Glomerular endothelial cell (primary cell): ENCODE measurements around the gene PSMD13. TPM values are rescaled to one million over a fixed set of nuclear protein-coding genes. Genes with fewer than 3 reads are reported as not detected.

Source experiments
- DNase-seq: peaks from one replicate; pipeline ENCODE4 v3.0.0-alpha.2; 2011; ENCODE audit warnings: low read depth, low spot score; ENCODE audit errors: extremely low read depth
- total RNA-seq: library from RNA; depleted of rRNA; stranded (reverse); fragments of >200 nt; gene quantifications from 2 replicates; pipeline ENCODE4 v1.2.3, GENCODE V29; 2015

The PSMD13 gene
- total RNA-seq, 1 donor from 2014 or later: 176 TPM

DNA sequence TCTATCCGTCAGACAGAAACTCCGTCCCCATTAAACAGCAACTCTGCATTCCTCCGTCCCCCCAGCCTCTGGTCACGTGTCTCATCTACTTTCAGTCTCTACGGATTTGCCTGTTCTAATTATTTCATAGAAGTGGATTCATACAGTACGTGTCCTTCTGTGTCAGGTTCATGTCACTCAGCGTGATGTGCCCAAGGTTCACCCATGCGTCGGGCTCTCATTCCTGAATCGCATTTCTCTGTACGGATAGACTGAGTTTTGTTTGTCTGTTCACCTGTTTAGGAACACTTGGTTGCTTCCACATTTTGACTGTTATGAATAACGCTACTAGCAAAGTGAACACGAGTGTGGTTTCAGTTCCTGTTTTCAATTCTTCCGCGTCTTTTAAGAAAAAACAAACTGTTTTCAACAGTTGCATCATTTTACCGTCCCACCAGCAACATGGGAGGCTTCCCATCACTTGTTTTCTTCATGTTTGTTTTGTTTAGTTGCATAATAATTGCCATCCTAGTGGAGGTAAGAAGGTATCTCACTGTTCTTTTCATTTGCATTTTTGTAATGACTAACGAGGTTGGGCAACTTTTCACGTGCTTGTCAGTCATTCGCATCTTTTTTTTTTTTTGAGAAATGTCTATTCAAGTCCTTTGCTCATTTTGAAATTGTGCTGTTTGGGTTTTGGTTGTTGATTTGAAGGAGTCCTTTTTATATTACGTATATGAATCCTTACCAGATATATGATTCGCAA lies 32.5 kb downstream of the PSMD13 start:
- DNase-seq: no peak

DNA sequence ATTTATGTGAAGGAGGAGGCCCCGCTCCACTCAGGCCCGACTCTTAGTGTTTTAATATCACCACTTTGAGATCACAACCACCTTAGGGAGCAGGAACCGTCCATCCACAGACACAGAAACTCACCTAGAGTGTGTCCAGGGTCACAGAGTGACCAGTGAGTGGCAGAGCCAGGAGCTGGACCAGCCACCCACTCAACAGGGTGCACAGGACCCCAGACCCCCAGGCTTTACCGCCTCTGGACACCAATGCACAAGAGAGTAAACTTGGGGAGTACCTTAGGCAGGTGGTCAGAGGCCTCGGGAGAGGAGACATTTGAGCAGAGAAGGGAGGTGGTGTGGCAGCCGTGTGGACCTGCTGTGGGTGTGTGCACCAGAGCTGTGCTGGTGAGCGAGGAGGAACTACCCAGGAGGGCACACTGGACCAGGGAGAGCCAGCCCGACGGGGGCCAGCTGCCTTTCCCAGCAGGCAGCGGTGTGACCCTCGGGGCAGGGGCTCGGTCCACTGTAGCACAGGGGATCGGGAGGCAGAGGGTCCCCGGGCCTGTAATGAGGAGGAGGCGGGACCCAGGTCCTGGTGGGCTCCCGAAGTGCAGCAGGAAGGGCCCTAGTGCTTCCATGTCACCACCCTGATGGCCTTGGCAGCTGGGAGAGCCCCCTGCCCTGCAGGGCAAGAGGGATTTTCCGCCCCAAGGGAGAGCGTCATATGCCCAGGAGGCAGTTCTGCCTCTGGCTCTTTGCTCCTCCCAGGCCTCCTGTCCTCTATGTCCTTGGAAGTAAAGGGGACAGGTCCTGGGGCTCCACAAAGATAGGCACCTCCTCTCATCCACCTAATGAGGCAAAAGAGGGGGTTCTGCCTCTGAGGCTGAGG lies 33.9 kb downstream of the PSMD13 start:
- DNase-seq: no peak

DNA sequence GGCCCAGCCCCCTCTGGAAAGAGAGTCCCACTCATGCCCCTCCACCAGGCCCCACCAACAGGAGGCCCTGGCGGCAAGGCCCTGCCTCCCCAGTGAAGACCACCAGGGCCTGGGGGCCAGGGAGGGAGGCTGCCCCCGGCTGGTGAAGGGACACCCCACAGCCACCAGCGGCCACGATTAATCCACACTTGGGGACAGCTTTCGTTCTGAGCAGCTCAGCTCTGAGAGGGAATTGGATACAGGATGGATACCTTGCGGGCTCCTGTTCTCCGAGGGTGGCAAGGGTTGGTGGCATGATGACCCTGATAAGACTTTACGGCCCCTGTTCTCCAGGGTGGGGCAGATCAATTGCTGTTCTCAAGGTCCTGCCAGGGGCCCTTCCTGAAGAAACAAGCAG lies 34.5 kb downstream of the PSMD13 start:
- DNase-seq: no peak

DNA sequence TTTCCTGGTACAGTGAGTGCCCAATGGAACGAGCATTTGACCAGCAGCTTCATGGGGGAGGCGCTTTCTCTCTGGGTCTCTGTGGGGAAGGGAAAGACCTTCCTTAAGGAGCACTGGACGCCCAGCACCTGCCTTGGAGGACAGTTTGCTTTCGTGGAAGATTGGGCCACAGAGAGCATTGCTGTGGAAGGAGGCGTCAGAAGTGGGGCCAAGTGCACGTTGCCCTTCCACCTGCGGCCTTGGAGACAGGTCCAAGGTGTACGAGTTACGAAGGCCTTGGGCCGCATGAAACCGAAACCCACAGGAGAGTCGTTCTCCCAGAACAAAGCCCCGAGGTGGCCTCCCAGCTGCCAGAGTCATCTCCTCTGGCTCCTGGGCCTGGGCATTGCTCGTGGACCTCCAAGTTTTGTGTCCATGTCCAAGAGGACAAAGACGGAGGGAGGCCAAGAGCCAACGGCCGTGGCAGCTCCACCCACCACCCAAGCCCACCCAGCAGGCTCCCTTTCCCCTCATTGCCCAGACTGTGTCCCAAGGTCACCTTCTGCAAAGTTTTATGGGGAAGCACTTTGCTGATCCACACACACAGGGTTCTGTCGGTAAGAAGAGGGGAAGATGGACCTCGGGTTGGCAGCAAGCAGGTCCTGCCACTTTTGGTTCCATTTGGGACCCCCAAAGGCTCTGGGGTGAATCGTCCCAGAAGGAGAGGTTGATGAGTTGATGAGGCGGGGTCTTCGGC lies 35.6 kb downstream of the PSMD13 start:
- no peak for DNase-seq

DNA sequence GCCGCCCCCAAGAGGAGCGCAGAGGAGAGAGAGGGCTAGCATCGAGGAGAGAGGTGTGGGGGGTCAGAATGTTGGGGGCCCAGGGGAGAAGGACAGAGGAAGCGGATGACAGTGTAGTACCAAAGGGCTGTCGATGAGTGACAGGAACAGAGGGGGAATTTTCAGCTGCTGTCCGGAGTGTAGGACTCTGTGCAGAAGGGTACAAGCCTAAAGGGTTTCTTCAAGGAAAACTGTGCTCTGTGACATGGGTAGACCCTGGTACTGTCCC lies 36.1 kb downstream of the PSMD13 start:
- no peak for DNase-seq

DNA sequence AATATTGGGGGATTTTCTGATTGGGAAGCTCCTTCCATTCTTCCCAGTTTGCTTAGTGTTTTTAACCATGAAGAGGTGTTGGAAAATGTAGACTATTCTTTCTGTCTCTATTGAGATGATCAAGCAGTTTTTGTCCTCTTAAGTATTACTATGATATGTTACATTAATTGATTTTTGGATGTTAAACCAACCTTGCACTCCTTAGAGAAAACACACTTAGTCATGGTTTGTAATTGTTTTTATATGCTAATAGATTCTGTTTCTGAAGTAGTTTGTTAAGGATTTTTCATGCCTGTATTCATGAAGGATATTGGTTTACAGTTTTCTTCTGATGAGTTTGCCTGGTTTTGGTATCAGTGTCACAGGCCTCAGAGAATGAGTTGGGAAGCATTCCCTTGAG lies 39.4 kb downstream of the PSMD13 start:
- no peak for DNase-seq

DNA sequence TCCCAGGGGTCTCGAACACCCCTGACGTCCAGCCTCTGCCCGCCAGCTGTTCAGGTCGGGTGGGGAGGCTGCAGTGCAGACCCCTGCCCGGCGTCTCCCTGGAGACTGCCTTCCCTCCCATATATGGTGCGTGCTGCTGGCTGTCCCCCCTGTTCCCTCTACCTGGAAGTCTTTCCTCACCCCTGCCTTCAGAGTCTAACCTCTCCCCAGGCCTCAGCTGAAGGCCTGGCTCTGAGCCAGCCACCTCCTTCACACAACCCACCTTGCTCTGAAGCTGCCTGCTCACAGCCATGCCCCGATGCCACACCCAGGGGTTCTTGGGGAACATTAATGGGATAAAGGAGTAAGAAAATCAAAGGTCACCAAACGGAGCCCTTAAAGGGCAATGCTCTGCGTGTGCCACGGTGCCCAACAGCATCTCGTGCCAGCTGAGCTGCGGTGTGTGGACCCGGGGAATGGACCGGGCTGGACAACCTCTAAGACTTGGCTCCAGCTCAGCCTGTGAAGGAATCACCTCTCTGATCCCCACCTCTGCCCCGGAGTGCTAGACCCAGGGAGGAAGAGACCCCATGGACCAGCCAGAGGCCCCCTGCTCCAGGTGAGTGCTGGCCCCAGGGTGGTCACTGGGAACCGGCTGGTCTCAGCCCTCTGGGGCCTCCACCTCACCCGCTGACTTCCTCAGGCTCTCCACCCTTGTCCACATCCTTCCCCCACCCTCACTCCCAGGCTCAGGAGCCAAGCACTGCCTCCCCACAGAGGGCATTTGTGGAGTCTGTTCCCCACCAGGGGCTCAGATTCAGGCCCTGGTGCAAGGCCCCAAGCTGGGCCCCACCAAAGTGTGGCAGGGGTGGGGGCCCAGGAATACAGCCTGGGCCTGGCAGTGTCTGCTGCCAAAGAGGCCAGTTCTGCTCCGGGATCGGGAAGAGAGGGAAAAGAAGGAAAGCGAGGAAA lies 41.5 kb downstream of the PSMD13 start, which contains the start of gene NLRP6:
Gene NLRP6 (plus strand): TSS at position 407 of the 951 bp plus-strand sequence. CDS start 163 bp downstream, at position 570.
- no peak for DNase-seq

DNA sequence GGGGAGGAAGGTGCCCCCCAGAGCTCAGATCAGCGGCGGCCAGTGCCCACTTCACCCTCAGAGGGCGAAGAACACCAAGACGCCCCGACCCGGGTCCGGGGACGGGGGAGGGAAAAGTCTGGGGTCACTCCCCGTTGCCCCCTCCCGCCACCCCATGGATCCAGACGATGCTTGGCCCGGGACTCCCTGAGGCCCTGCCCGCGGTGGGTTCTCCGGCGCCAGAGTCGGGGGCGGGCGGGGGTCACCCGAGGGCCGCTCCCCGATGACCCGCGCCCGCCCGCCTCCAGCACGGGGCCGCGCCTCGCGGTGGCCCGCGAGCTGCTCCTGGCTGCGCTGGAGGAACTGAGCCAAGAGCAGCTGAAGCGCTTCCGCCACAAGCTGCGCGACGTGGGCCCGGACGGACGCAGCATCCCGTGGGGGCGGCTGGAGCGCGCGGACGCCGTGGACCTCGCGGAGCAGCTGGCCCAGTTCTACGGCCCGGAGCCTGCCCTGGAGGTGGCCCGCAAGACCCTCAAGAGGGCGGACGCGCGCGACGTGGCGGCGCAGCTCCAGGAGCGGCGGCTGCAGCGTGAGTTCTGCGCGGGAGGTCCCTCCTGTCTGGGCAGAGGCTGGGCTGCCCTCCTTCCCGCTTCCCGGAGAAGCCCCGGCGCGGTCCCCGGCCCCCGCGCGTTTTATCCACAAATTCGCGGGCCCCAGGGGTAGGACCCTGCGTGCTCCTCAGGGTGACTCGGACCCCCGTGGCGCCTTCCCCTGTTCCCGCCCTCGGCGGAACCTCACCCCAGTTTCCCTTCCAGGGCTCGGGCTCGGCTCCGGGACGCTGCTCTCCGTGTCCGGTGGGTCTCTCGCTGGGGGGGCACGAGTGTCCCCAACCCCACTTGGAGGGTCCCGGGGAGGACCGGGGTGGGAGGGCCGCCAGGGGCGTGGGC lies 42.5 kb downstream of the PSMD13 start:
- no peak for DNase-seq

DNA sequence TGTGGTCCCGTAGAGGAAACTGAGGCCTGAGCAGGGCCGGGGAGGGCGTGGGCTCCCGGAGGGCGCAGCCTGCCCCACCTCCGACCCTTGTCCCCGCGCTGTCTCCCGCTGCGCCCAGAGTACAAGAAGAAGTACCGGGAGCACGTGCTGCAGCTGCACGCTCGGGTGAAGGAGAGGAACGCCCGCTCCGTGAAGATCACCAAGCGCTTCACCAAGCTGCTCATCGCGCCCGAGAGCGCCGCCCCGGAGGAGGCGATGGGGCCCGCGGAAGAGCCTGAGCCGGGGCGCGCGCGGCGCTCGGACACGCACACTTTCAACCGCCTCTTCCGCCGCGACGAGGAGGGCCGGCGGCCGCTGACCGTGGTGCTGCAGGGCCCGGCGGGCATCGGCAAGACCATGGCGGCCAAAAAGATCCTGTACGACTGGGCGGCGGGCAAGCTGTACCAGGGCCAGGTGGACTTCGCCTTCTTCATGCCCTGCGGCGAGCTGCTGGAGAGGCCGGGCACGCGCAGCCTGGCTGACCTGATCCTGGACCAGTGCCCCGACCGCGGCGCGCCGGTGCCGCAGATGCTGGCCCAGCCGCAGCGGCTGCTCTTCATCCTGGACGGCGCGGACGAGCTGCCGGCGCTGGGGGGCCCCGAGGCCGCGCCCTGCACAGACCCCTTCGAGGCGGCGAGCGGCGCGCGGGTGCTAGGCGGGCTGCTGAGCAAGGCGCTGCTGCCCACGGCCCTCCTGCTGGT lies 43.4 kb downstream of the PSMD13 start:
- no peak for DNase-seq

DNA sequence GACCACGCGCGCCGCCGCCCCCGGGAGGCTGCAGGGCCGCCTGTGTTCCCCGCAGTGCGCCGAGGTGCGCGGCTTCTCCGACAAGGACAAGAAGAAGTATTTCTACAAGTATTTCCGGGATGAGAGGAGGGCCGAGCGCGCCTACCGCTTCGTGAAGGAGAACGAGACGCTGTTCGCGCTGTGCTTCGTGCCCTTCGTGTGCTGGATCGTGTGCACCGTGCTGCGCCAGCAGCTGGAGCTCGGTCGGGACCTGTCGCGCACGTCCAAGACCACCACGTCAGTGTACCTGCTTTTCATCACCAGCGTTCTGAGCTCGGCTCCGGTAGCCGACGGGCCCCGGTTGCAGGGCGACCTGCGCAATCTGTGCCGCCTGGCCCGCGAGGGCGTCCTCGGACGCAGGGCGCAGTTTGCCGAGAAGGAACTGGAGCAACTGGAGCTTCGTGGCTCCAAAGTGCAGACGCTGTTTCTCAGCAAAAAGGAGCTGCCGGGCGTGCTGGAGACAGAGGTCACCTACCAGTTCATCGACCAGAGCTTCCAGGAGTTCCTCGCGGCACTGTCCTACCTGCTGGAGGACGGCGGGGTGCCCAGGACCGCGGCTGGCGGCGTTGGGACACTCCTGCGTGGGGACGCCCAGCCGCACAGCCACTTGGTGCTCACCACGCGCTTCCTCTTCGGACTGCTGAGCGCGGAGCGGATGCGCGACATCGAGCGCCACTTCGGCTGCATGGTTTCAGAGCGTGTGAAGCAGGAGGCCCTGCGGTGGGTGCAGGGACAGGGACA lies 44.1 kb downstream of the PSMD13 start:
- DNase-seq: no peak

DNA sequence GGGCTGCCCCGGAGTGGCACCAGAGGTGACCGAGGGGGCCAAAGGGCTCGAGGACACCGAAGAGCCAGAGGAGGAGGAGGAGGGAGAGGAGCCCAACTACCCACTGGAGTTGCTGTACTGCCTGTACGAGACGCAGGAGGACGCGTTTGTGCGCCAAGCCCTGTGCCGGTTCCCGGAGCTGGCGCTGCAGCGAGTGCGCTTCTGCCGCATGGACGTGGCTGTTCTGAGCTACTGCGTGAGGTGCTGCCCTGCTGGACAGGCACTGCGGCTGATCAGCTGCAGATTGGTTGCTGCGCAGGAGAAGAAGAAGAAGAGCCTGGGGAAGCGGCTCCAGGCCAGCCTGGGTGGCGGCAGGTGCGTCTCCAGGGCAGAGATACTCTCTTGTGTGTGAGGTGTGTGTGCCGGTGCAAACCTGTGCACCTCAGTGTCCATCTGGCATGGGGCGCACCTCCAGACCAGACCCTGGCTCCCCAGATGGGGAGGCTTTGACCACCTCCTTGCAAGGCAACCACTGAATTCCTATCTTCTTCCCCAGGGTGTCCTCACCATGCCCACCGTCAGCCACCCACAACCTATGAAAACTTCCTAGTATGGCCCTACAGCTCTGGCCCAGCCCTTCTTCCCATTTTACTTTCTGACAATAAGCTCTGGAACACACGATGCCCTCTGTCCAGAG lies 44.8 kb downstream of the PSMD13 start:
- no peak for DNase-seq

DNA sequence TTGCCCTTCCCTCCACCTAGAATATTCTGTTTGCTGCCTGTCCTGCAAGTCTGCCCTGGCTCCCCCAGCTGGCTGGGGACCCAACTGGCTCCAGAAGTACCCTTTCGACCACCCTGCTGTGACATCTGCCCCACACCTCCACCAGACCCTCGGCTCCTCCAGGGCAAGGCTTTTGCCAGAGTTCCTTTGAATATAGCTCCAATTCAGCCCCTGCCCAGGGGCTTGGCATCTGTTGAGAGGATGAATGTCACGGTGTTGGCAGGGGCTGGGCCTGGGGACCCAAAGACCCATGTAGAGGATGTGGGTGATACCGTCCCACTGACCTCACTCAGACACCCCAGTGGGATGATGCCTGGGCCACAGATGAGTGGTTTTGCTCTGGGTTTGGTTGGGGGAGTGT lies 45.4 kb downstream of the PSMD13 start:
- DNase-seq: no peak

DNA sequence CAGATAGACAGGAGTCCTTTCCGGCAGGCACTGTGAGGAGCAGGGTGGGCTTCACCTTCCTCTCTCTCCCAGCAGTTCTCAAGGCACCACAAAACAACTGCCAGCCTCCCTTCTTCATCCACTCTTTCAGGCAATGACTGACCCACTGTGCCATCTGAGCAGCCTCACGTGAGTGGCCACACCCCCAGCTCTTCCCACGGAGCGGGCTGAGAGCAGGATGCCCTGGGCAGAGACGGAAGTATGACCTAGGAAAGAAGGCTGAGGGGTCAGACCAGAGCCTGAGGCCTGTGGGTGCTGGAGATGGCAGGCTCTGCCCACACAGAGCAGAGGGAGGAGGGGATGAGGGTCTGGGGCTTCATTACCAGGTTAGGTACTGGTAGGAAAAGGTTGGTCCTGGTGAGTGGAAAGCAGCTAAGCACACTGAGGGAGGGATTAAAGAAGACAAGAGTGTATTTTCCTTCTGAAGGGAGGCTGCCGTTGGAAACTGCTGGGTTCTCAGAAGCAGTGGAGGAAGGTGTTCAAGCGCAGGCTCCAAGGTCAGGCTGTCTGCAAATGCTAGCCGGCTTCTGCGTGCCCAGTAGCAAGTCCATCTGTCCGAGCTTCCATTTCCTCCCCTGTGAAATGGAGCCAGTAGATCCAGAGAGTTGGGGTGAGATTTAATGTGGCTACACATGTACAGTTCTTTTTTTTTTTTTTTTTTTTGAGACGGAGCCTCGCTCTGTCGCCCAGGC lies 46.0 kb downstream of the PSMD13 start:
- no peak for DNase-seq

DNA sequence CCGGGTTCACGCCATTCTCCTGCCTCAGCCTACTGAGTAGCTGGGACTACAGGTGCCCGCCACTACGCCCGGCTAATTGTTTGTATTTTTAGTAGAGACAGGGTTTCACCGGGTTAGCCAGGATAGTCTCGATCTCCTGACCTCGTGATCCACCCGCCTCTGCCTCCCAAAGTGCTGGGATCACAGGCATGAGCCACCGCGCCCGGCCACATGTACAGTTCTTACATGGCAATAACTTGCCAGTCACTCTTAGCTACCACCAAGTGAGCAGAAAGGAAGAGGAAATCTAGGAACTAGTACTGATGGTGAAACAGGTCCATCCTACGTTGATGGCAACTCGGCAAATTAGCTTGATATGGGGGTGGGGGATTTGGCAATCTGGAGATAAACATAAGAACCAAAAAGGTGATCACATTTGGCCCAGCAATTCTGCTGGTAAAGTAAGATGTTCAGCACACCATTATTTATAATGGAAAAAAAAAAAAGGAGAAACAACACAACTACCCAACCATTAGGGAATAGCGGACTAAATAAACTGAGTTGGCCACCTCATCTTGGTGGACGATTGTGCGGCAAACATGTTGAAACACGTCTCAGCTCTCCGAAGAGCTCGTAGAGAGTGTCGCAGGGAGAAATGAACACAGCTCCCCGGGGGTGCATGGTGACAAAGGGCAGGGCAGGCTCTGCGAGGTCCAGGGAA lies 46.8 kb downstream of the PSMD13 start:
- DNase-seq: no peak

DNA sequence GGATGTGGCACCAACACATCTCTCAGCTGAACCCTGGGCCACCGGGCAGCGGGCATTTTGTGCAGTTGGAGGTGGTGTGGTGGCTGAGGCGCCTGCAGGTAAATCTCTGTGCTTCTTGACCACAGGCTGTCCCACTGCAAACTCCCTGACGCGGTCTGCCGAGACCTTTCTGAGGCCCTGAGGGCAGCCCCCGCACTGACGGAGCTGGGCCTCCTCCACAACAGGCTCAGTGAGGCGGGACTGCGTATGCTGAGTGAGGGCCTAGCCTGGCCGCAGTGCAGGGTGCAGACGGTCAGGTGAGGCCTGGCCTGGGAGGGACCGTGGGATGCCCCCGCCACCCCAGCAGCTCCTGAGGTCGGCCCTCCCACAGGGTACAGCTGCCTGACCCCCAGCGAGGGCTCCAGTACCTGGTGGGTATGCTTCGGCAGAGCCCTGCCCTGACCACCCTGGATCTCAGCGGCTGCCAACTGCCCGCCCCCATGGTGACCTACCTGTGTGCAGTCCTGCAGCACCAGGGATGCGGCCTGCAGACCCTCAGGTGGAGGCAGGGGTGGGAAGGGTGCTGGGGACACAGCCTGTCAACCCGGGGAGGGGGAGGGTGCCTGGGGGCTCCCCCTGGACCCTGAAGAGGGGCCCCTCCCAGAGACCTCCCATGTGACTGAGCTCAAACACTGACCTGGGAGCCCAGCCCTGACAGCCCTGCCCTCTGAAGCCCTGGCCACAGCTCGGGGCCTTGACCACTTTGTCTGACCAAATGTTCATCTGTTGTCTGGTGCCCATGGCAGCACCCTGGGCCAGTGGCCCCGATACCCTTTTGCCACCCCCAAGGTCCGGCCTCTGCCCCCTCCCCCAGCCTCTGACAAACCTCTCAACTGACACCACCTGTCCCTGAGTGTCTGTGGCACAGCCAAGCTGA lies 47.6 kb downstream of the PSMD13 start:
- no peak for DNase-seq
